Testis (tissue), 2 donors: Measurements from ENCODE around the gene IRX4.

Source experiments
- POLR2A ChIP-seq: fragments of 450-650 bp; IDR thresholded peaks from one replicate; pipeline ENCODE4 v1.6.1; 2017; ENCODE audit warnings: antibody characterized with exemption, mild to moderate bottlenecking, moderate library complexity
- TF ChIP-seq, protein P1 (sequence below), 3 experiments: fragments of 450-650 bp in 2 of 3; fragments of 200-600 bp in 1 of 3; sonication (generic) in 1 of 3; IDR thresholded peaks; one replicate each; pipeline ENCODE4 v1.5.1; 2016 to 2019; ENCODE audit warnings: antibody characterized with exemption in 3 of 3, mild to moderate bottlenecking in 2 of 3, moderate library complexity in 1 of 3

DNA sequence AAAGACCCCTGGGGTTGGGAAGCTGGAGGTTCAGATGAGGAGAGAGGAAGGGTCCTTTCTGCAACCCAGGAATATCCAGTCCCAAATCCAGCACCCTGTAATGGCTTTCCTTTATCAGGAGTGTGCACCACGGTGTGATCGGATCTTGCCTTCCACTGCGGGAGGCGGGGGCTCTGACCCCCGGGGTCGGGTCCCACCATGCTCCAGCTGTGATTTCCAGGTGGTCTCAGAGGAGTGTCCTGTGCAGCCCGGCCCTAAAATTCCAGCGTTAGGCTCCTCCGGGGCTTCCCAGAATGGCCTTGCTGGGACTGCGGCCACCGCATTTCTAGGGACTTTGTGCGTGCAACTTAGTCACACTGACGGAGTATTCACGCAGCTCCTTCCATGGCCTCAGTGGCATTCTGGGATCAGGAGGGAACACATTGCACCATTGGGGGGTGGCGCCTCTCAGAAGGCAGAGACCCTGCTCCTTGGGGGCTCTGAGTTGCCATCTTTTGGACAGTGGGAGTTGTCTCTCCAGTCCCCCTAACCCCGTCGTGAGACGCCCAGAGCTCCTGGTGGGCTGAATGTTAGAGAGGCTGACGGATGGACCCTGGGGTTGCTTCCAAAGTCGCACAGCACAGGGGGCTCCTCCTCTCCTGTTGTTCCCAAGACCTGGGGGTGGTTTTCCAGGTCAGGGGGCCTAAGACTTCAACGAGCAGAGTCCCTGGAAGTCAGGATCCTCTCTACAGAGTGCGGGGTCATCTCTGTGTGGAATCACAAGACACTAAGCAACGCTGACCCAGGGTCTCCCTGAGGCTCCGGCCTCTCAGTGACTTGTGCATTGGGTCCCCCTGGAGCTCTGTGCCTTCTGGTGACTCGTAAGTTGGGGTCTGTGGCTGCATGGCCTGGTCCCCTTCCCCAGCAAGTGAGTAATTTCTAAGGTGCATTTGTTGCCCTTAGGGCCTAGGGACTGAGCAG lies 42.7 kb upstream of the IRX4 start:
- TF ChIP-seq, protein P1, sequence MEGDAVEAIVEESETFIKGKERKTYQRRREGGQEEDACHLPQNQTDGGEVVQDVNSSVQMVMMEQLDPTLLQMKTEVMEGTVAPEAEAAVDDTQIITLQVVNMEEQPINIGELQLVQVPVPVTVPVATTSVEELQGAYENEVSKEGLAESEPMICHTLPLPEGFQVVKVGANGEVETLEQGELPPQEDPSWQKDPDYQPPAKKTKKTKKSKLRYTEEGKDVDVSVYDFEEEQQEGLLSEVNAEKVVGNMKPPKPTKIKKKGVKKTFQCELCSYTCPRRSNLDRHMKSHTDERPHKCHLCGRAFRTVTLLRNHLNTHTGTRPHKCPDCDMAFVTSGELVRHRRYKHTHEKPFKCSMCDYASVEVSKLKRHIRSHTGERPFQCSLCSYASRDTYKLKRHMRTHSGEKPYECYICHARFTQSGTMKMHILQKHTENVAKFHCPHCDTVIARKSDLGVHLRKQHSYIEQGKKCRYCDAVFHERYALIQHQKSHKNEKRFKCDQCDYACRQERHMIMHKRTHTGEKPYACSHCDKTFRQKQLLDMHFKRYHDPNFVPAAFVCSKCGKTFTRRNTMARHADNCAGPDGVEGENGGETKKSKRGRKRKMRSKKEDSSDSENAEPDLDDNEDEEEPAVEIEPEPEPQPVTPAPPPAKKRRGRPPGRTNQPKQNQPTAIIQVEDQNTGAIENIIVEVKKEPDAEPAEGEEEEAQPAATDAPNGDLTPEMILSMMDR (IDR thresholded peaks at IDR 0.05), result no peak
- TF ChIP-seq POLR2A, result no peak
